GM18517 (cell line): Measurements from ENCODE around the gene PURA.
A peak's percentile ranks its signal among the peaks of the same experiment; 100 is the strongest.
"Not testable (repeated sequence)": the region's sequence is repeated elsewhere in the genome, so short reads cannot be mapped to it uniquely, and the experiment has no call there.

Experiments used
- ATAC-seq: cut with Tn5 transposase; IDR thresholded peaks from one replicate; pipeline ENCODE4 v1.9.1; 2021; ENCODE audit warnings: mild to moderate bottlenecking, moderate library complexity; ENCODE audit not compliant: unreplicated experiment

The PURA gene

GRCh38 chr5:140134277-140134935 is 20.5 kb downstream of the PURA start:
- no peak for ATAC-seq

DNA sequence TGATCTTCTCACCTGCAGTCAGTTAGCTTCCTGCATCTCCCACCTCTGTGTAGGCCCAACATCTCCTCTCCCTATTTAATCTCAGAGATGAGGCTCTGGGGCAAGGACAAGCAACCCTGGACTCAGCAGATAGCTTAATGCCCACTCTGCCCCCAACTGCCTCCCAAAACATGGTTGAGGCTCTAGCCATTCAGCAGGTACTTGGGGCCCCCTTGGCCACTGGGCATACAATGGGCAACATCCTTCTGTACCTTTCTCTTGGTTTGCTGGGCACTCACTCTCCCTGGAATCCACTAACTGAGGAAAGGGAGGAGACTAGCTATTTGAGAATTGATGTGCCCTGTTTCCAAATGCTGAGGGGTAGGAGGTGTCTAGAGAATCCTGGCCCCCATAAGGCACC is 21.2 kb downstream of the PURA start:
- ATAC-seq, result no peak

DNA sequence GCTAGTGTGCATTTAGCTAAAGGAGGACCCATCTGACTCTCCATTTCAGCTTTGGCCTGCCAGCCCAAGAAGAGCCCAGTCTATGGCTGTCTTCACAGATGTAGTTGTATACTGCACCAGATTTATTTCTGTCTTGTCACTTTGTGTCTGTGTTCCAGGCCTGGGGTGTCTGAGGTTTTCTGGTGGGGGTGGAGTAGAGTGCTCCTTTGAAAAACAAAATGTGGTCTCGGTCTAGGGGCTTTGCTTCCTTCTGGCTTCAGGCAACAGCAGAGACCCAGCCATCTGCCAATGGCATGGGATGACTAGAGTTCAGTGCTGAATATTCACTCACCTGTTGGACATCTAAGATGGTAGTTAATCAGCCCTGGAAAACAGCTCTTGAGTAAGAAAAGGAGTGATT is 22.7 kb downstream of the PURA start:
- no peak for ATAC-seq

DNA sequence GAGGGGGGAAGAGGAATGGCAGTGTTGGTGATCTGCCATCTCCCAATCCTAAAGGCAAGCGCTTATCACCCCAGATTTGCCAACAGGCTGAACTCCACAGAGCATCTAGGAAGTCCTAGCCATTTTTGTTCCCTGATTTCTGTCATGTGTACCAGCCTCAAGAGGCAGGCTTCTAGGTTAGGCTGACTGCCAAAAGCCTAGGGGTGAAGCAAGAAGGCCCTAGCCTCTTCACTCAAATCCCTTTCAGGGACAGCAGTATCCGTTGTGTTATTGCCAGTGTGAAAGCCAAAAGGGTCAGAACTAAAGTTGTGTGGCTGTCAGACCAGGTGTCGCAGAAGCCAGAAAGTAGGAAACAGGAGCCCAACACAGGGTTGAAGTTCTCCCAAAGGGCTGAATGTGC is 26.5 kb downstream of the PURA start:
- ATAC-seq, result no peak

- no peak for ATAC-seq
Observed at GRCh38 chr5:140141241-140141640, 27.3 kb downstream of the PURA start.

- ATAC-seq, result no peak
Observed at GRCh38 chr5:140142246-140142645, 28.3 kb downstream of the PURA start.

GRCh38 chr5:140142856-140143255 is 28.9 kb downstream of the PURA start:
- ATAC-seq, result no peak

- ATAC-seq, result peak; percentile 13
Observed at GRCh38 chr5:140143521-140144258, 29.8 kb downstream of the PURA start.

- no peak for ATAC-seq
Observed at GRCh38 chr5:140145256-140145655, 31.3 kb downstream of the PURA start.

DNA sequence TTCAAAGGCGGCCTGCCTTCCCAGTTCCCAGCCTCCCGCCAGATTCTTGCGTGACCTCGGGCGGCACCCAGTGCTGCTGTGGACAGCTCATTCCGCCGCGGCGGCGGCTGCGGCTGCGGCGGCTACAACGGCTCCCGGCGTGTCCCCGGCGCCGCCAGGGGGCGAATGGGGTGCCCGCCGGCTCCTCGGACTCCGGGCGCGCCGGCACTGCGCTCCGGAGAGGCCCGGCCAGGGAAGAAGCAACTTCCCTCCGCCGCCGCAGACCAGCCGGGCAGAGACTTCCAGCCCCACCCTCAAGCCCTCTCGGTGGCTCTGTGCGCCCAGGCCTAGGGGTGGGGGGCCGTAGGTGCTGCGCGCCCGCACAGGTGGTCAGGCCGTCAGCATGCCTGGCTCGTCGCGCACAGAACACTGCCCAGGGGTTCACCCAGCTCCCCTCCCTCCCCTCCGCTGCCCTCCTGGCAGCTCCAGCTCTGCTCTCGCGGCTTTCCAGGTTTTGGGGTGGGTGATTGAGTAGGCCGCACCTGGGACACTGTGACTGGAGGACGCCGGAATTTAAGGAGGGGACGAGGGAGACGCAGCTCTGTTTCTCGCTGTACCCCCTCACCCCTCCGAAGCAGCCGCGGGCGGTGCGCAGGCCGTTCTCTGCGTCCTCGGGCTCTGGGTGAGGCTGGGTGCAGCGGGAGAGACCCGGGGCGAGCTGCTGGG is 32.1 kb downstream of the PURA start:
- ATAC-seq, result no peak

DNA sequence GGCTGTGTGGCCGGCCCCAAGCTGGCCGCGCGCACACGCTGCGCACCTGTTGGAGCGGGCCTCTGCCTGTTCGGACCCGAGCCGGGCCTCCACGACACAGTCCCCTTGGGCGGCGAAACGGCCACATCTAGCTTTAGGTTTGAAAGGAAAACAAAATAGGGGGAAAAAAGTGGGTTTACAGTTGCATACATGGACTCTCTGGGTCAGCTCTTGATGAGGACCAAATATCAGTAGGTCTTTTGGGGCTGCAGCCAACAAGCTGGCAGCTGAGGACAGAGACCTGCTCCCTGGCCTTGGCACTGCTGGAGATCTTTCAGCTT is 32.6 kb downstream of the PURA start:
- no peak for ATAC-seq

DNA sequence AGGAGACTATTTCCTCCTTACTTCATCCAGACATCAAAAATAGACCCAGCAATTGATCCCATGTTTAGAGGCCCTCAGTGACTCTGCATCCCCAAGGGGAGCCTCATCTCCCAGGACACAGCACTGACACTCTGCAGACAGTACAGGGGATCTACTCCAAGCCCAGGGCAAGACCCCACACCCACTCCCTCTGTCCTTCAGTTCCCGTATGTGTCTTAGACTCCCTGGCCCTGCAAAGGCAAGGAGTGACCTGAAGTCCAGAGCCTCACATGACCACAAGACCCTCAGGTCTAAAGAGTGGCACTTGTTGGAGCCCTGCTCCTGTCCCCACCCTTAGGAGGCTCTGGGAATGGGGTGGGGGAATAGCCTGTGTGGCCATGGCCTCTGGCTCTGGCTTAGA is 33.6 kb downstream of the PURA start:
- no peak for ATAC-seq

GRCh38 chr5:140148508-140148907 is 34.6 kb downstream of the PURA start:
- ATAC-seq, result no peak

DNA sequence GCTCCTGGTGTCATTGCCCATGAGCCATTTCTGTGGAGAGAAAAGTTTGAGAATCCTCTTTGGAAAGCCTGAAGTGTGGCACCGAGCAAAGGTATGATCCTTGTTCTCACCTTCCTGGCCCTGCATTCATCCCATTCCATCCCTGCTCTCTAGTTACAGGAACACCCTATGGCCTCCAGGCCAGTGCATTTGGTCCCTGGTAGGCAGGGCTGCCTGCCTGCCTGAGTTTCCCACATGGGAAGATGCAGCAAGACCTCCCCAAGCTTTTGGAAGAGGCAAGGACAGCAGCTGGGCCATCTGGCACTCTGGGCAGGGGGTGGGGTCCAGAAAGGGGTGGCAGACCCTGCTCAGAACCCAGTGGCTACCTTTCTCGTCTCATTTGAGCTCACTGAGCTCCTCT is 36.3 kb downstream of the PURA start:
- no peak for ATAC-seq

DNA sequence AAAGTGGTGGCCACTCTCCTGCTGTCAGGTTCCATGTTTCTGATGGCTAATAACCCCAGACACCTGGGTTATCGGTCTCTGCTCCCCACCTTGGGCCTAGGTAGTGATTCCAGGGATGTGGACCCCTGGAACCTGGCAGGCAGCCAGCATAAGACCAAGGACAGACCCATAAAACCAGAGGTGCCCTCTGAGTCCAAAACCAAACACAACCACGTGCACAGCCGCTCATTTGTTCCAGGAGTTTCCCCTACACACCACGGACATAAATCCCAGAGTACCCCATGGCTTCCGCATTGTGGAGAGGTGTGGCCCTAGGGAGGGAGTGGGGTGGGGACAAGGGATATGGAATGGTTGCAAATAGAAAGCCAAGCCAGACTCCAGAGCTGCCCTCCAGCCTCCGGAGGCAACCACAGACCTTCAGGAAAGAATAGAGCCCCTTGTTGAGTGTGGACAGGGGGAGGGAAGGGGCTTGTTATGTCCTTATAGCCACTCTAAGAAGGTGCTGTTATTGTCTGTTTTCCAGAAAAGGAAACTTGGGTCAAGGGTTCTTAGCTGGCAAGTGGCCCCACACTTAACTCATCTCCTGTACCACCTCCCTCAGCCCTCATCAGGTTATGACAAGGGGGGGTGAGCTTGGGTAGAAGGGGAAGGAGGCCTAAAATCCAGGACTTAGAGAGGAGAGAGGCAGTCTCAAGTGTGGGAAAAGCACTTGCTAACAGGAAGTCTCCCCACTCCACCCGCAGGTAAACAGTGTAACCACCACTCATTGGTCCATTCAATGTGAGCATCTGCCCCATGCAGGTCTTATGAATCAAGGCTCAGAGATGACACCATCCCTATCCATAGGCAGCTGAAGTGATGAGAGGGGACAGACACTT is 37.5 kb downstream of the PURA start:
- no peak for ATAC-seq

- no peak for ATAC-seq
Observed at GRCh38 chr5:140152022-140152999, 38.4 kb downstream of the PURA start.

GRCh38 chr5:140153255-140153654 is 39.3 kb downstream of the PURA start:
- ATAC-seq, result no peak

DNA sequence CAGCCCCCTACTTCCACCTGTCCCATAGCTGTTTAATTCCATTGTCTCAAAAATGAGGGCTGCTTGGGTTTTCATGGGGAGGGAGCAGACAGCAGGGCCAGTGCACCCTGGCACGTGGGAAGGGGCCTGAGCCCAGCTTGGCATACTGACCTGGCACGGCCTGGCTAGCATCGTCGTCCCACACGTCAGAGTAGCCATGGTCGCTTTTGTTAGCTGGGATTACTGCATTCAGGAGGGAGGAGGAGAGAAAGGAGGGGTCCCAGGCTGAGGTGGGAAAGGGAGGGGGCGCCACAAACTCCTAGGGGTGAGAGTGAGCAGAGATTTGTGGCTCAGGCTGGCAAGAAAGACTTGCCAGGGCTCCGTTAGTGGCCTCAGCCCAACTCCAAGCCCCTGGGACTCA is 40.0 kb downstream of the PURA start:
- ATAC-seq, result no peak

GRCh38 chr5:140154710-140155381 is 40.9 kb downstream of the PURA start:
- not testable (repeated sequence) for ATAC-seq
